ENCODE data around the gene ADARB2.
A peak's percentile ranks its signal among the peaks of the same experiment; 100 is the strongest.

ADARB2 gene

DNA sequence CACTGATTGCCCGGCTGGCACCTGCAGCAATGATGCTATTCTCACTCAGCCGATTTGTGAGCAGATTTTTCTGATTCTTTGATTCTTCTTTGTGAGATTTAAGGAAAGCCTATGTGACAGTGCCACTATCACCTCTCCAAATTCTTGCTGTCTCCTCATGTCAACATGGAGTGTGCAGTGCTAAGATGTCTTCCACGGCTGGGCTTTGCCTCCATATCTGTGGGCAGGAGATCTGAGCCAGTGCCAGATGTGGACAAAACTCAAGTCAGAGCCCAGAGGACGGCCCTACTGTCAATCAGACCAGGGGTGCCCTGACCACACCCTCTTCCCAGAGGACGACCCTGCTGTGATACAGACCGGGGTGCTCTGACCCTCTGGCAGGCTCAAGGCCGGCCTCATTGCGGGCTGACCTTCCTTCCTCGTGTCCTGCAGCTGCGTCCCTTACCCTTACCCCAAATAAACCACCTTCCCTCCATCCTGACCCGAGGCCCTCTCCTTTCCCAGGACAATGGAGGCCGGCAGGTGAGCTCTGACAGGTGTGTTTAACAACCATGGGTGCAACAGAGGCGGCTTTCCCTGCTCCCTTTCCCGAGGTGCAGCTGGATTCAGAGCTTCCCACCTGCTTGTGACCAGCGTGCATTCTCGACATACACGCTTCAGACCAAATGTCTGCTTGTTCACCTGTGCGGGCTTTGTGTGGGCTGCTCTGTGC is 221.4 kb downstream of the ADARB2 start:
- DNase-seq = no peak

DNA sequence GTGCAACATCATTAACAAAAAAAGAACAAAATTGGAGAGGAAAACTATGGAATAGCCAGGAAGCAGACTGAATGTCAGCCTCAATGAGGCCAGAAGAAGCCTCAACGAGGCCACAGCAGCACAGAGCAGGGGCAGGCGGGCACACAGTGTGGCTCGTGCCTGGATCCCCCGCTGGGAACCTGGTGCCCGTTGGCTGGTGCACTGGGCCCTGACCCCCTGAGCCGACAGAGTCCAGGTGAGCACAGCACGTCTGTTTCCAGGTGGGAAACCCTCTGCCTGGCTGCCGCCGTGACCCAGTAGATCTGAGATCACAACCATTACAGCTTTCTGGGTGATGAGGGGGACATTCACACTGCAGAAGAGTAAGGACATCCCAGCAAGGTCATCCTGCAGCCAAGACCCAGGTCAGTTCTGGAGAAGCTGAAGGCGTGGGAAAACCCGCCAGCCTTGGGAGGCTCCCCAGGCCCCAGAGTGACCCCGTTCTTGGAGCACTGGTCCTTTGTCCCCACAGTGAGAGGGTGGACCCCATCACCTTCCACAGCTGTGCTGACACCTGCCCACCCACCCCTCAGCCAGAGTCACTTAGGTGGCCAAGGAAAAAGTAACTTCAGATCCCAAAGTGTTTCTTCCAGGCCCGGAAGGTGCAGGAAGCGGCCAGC is 222.1 kb downstream of the ADARB2 start:
- no peak for DNase-seq

GRCh38 chr10:1514681-1515080 is 222.6 kb downstream of the ADARB2 start:
- no peak for DNase-seq

DNA sequence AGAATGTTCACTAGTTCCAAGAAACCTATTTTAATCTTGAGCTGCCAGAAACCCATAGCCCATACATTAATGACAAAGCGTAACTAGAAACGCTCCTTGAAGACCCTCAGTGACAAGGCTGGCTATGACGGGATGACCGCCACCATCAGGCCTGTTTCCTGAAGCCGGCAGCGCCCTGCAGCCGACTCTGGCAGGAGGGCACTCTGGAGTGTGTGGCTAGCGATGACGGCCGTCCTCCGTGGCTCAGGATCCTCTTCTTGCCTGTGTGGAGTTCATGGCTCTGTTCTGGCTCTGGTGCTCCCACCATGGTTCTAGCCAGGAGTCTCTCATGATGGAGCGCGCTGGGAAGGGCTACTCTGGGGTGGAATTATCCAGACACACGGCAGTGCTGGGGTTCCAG is 224.1 kb downstream of the ADARB2 start:
- no peak for DNase-seq

DNA sequence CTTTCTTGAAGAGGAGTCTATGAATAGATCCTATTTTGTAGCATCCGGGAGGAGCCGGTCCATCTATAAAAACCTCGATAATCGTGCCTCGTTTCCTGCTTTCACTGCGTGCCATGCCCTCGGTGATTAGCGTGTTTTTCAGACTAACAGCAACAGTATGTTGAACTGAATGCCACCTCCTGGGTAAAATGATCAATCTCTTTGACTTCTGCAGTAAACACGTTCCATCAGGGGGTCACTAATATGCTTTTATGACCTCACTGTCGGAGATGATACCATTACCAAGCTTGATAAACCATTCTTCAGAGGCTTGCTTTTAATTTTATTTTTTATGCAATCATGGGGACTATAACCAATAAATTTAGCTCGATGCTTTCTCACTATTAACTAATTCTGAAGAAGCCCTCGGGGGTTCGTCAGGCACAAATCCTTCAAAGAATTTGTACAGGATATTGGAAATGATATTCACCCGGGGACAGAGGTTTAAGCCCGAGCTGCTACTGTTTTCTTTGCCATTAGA is 228.3 kb downstream of the ADARB2 start:
- DNase-seq = no peak

GRCh38 chr10:1508096-1508495 is 229.2 kb downstream of the ADARB2 start:
- no peak for DNase-seq

DNA sequence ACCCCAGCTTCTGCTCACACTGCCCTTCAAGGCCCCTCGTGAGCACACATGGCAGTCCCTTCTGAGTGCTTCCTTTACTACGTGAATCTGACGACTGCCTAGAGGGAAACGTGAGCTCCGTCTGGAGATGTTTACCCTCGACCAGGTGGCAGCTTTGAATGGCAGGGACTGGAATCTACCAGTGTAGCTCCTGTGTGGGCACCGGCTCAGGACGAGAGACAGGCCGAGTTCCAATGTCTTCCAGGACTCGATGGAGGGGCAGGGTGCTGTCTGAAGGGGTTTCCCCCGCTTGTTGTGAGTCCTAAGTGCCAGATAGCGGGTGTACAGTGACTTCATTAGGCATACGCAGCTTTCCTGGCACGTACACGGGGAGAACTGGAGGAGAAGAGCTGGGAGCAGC is 229.9 kb downstream of the ADARB2 start:
- DNase-seq = no peak

DNA sequence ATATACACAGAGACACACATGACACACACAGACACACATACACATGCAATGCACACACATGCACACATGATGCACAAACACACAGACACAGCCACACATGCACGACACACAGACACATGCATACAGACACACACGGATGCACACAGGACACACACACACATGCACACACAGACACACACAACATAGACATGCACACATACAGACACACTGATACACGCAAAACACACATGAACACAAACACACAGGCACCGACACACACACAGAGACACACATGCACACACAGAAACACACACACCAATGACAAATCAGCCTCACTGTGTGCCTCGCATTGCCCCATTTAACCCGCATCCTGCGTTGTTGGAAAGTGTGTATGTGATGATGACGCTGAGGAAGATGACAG is 232.4 kb downstream of the ADARB2 start:
- no peak for DNase-seq

GRCh38 chr10:1504286-1504685 is 233.0 kb downstream of the ADARB2 start:
- DNase-seq = no peak

- no peak for DNase-seq
Observed at GRCh38 chr10:1502451-1502850, 234.9 kb downstream of the ADARB2 start.

DNA sequence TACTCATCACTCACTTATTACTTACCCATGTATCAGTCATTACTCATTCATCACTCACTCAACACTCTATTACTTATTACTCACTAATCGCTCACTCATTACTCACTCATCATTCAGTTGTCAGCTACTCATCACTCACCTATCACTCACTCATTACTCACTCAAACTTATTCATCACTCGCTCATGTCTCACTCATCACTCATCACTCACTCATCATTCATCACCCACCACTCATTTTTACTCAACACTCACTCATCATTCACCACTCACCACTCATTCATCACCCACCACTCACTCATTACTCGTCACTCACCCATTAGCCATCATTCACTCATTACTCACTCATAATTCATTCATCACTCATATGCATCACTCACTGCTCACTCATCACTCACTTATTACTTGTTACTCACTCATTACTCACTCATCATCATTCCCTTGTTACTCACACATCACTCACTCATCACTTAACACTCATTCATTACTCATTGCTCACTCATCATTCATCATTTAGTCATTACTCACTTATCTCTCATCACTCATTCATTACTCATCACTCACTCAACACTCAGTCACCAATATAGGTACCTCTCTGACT is 237.9 kb downstream of the ADARB2 start:
- DNase-seq = no peak

DNA sequence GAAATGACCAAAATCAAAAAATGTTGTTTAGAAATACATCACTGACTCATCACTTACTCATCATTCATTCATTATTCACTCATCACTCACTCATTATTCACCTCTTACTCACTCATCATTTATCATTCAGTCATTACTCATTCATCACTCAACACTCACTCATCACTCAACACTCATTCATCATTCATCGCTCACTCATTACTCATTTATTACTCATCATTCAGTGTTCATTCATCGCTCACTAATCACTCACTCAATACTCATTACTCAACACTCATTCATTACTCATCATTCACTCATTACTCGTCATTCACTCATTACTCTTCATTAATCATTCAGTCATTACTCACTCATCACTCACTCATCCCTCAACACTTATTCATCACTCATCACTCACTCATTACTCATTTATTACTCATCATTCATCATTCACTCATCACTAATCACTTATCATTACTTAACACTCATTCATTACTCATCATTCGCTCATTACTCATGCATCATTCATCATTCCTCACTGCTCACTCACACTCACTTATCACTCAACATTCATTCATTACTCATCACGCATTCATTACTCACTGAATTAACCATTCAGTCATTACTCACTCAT is 238.5 kb downstream of the ADARB2 start:
- DNase-seq = no peak

DNA sequence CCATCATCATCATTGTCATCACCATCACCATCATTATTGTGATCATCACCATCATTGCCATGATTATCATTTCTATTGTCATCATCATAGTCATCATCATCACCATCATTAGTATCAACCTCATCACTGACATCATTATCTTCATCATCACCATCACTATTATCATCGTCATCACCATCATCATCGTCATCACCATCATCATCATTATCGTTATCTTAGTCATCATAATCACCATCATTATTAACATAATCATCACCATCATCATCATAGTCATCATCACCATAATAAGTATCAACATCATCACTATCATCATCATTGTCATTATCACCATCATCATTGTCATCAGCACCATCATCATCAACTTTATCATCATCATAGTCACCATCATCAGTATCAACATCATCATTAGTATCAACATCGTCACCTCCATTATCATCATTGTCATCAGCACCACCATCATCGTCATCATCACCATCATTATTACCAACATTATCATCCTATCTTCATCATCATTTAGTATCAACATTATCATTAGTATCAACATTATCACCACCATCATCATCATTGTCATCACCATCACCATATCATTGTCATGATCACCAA is 241.3 kb downstream of the ADARB2 start:
- no peak for DNase-seq

DNA sequence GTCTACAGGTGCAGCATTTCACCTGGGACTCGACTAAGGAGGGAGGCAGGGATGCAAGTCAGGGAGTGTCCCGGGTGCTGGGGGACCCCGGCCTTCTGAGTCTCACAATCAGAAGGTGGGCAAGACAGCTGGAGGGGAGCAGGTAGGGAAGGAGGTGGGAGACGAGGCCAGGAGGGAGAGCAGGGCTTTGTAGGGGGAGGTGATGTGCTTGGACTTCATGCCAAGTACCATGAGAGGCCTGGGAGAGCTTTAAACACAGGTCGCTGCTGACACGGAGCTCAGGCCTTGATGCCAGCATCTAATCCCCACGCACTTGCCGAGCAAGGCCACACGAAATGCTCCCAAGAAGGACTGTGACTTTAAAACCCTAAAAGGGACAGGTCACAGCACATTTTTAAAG is 244.7 kb downstream of the ADARB2 start:
- no peak for DNase-seq

- DNase-seq = no peak
Observed at GRCh38 chr10:1491901-1492300, 245.4 kb downstream of the ADARB2 start.

DNA sequence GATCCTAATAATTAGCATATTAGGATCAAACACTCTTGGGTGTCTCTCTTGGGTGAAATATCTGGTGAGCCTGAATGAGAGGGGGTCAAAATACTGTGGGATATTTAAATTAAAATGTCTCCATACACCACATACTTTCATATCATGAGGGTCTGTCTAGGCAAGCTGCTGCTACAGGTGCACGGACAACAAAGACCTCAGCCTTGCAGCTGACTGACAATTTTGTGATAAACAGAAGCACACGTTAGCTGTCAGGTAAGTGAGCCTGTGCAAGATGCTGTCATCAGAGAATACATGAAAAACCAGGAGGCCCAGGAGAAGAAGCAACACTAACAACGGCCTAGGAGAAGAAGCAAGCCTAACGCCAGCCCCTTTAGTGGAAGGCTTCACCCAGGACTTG is 247.5 kb downstream of the ADARB2 start:
- no peak for DNase-seq

- peak; percentile 76 for DNase-seq
Observed at GRCh38 chr10:1488970-1489548, 248.3 kb downstream of the ADARB2 start.

- no peak for DNase-seq
Observed at GRCh38 chr10:1486841-1487687, 250.3 kb downstream of the ADARB2 start.

GRCh38 chr10:1485357-1485756 is 252.0 kb downstream of the ADARB2 start:
- DNase-seq = no peak

GRCh38 chr10:1483826-1484225 is 253.5 kb downstream of the ADARB2 start:
- no peak for DNase-seq

GRCh38 chr10:1483246-1483645 is 254.1 kb downstream of the ADARB2 start:
- DNase-seq = no peak

GRCh38 chr10:1477578-1477977 is 259.7 kb downstream of the ADARB2 start:
- DNase-seq = no peak

Data from GF-D8 (cell line).